Panc1 (cell line): ENCODE measurements around the gene FAM227B.

Experiments
- CTCF ChIP-seq: fragments of 450-650 bp; IDR thresholded peaks from 2 replicates; pipeline ENCODE4 v1.5.1; 2017; ENCODE audit warnings: mild to moderate bottlenecking
- POLR2AphosphoS5 ChIP-seq: IDR thresholded peaks from 2 replicates; pipeline ENCODE4 v1.6.1; 2012; ENCODE audit warnings: mild to moderate bottlenecking, low read depth, low read length, moderate library complexity
- REST ChIP-seq, 2 experiments: IDR thresholded peaks; 2 replicates each; pipeline ENCODE4 v1.6.1; 2011 to 2012; ENCODE audit warnings: low read depth in 2 of 2, control low read depth in 1 of 2, low read length in 1 of 2, mild to moderate bottlenecking in 1 of 2, moderate library complexity in 1 of 2; ENCODE audit not compliant: insufficient read depth in 1 of 2
- SIN3A ChIP-seq: IDR thresholded peaks from 2 replicates; pipeline ENCODE4 v1.6.1; 2012; ENCODE audit warnings: low read depth, mild to moderate bottlenecking, low read length, moderate library complexity, borderline replicate concordance; ENCODE audit not compliant: insufficient read depth

GRCh38 chr15:49621401-49621811 is 788 bp upstream of the FAM227B start:
- TF ChIP-seq CTCF = no peak
- TF ChIP-seq SIN3A = no peak
- no peak for TF ChIP-seq POLR2AphosphoS5
- no peak for TF ChIP-seq REST (IDR thresholded peaks at IDR 0.05; ENCODE audit: insufficient read depth in 1 of 2, low read depth in 2 of 2, low read length in 1 of 2)
